Fibroblast of mammary gland (primary cell): ENCODE results near the gene MMADHC.

ENCODE experiments used
- DNase-seq: peaks from one replicate; pipeline ENCODE4 v3.0.0-alpha.2; 2010; ENCODE audit warnings: low read depth
- H3K4me3 ChIP-seq: 2 replicates; pipeline ENCODE4 v1.5.1; 2011; ENCODE audit warnings: low read depth, mild to moderate bottlenecking, low read length, moderate library complexity; ENCODE audit not compliant: control insufficient read depth
- TF ChIP-seq, protein P1 (sequence below): conservative IDR thresholded peaks from 2 replicates; pipeline ENCODE4 v1.5.1; 2011; ENCODE audit warnings: low read depth, low read length, inconsistent platforms; ENCODE audit not compliant: control insufficient read depth, insufficient read depth

The MMADHC gene

DNA sequence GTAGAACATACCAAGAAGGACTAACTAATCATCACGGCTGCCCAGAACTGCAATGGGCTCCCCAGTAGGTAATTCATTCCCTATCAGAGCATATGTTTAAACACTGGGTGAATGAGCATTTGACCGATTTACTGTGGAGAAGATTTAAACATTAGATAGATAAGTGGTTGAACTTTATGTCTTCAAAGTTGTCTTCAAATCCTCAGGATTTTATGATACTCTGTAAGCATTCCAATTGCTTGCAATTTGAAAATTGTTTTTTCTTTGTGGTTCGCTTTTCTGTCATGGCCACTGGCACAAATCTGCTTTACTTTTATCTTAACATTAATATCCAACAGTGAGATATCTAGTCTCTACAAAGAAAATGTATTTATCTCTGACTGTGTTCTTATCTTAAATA lies 37.7 kb upstream of the MMADHC start:
- no peak for DNase-seq
- H3K4me3 ChIP-seq = no peak overlapping the region
- TF ChIP-seq, protein P1, sequence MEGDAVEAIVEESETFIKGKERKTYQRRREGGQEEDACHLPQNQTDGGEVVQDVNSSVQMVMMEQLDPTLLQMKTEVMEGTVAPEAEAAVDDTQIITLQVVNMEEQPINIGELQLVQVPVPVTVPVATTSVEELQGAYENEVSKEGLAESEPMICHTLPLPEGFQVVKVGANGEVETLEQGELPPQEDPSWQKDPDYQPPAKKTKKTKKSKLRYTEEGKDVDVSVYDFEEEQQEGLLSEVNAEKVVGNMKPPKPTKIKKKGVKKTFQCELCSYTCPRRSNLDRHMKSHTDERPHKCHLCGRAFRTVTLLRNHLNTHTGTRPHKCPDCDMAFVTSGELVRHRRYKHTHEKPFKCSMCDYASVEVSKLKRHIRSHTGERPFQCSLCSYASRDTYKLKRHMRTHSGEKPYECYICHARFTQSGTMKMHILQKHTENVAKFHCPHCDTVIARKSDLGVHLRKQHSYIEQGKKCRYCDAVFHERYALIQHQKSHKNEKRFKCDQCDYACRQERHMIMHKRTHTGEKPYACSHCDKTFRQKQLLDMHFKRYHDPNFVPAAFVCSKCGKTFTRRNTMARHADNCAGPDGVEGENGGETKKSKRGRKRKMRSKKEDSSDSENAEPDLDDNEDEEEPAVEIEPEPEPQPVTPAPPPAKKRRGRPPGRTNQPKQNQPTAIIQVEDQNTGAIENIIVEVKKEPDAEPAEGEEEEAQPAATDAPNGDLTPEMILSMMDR = no peak

DNA sequence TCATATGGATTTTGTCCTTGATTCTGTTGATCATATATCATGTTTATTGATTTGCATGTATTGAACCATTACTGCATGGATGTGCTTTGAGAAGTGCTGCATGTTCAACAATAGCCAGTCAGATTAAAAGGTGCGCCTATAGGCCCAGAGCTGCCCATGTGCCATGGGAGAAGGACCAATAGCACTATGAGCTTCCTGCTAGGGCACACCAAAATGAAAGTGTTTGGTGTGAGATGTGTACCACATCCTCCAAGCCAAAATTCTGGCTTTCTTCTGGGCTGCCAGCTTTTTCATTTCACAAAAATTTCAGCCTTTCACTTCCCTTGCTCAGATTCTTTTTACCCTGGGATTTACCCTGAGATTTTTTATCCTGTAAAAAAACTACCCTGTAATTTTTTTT lies 34.8 kb upstream of the MMADHC start:
- TF ChIP-seq, protein P1 = no peak
- H3K4me3 ChIP-seq = no peak overlapping the region

DNA sequence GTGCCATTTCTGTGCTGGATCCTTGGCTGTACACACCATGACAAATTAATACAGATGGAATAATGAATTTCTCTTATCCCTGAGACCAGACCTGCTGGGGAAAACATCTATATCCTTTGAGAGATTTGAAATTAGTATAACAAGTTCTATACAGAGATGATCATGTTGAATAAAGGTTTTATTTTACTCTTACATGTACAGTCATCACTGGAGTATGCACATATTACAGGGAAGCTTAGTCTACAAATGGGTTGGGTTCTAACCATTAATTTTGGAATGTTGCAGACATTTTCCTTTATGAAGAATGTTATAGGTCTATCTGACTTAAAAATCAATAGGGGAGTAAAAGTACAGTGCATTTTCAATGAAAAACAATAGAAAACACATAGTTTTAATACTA lies 29.9 kb upstream of the MMADHC start:
- TF ChIP-seq, protein P1 = no peak
- no peak for DNase-seq
- H3K4me3 ChIP-seq = no peak overlapping the region

More for the DNA sequence above, 34.8 kb upstream of the MMADHC start:
- no peak for DNase-seq

DNA sequence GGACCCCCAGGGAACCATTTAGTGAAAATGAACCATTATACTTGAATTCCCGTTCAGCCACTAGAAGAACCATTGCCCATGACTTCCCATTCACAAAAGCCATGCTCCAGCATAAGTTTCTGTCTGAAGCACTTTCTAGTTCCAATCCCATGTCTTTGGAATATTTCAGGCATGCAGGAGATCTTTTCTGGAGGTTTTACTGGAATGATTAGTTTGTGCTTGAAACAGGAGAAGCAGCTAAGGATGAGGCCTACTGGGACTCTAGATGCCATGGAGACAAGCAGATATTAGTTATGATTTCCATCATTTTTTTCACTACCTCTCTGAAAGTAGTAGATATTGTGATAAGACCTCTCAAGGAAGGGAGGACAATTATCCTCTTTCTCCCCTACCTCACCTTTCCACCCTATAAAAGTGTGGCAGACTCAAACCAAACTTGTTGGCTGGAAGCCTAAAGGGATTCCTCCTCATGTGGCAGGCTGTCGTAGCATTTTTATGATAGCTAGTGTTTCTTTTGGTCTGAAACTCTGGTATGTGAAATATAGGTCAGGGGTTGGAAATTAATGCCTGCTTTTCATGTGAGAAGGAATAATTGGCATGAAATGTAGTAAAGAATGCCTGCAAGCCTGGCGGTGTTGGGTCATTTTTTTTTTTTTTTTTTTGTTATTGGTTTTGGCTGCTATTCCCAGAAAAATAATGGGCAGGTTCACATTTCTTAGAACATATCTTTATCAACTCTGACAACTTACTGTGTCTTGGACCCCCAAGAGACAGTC lies 29.3 kb upstream of the MMADHC start:
- TF ChIP-seq, protein P1 = no peak
- no peak overlapping the region for H3K4me3 ChIP-seq
- no peak for DNase-seq

DNA sequence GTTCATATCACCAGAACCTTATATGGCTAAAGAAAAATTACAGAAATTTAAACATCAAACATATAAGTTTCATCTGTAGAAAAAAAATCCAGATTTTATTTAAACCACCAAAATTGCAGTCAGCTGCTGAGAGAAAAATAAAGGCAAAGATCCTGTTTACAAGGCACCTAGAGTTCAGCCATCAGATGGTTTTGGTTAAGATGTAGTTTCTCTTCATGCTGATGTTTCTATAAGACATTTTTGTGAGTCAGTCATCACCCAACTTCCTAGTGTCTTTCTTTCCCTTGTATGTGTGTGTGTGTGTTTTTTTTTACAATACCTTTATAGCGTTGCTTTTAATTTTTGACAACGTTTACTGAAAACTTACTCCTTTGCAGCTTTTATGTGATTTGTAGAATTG lies 26.1 kb upstream of the MMADHC start:
- TF ChIP-seq, protein P1 = no peak
- H3K4me3 ChIP-seq = no peak overlapping the region
- peak; percentile 70 for DNase-seq

DNA sequence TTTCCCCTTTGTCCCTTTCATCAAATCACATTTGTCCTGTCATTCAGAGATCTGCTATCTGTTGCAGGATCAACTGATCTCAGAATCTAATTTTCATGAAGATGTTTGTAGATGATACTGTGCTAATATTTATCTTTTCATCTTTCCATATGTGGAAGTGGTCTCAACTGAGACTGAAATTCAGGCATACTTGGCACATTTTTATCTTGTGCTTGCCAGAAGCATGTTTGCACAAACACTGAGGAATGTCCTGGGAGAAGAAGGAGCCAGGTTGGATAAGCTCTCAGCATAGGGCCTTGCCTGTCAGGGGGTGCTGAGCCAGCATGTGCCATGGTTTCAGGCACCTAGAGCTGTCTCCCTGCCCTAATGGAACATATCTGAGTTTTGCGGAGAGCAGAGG lies 24.5 kb upstream of the MMADHC start:
- H3K4me3 ChIP-seq = no peak overlapping the region
- TF ChIP-seq, protein P1 = no peak
- peak; percentile 29 for DNase-seq

DNA sequence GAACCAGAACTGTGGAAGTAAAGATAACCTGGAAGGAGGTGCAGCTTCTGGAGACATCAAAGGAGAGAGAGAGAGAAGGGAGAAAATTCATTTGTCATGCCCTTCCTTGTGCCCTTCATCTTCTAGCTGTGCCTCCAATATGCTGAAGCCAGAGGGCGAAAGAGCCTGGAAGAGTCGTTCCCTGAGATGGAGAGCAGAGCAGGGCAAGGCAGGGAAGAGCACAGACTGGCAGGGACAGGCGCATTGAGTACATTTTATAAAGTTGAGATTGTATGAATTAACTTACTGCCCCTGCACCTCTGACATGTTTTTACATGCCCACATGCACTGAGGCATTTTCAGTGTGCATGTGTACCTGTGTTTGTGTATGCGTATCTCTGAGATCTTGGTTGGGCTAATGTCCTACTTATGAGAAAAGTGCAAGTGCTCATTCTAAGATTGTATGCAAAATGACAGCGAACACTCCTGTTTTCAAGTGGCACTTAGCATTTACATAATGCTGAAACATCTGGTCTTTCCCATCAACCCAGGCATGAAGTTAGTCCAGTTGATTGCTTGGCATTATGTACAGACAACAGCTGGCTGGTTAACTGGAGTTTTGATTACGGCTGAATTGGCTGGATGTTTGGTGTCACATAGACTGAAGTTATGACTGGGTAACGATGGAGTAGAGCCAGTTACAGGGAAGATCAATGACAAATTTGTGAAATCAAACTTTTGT lies 23.7 kb upstream of the MMADHC start:
- DNase-seq = no peak
- TF ChIP-seq, protein P1 = no peak
- no peak overlapping the region for H3K4me3 ChIP-seq
